GM21390 (cell line): ENCODE data around the gene ZKSCAN7.
"Not testable (repeated sequence)": the region's sequence is repeated elsewhere in the genome, so short reads cannot be mapped to it uniquely, and the experiment has no call there.

ENCODE experiments used
- ATAC-seq: cut with Tn5 transposase; IDR thresholded peaks from one replicate; pipeline ENCODE4 v1.9.1; 2021; ENCODE audit not compliant: unreplicated experiment

The ZKSCAN7 gene

DNA sequence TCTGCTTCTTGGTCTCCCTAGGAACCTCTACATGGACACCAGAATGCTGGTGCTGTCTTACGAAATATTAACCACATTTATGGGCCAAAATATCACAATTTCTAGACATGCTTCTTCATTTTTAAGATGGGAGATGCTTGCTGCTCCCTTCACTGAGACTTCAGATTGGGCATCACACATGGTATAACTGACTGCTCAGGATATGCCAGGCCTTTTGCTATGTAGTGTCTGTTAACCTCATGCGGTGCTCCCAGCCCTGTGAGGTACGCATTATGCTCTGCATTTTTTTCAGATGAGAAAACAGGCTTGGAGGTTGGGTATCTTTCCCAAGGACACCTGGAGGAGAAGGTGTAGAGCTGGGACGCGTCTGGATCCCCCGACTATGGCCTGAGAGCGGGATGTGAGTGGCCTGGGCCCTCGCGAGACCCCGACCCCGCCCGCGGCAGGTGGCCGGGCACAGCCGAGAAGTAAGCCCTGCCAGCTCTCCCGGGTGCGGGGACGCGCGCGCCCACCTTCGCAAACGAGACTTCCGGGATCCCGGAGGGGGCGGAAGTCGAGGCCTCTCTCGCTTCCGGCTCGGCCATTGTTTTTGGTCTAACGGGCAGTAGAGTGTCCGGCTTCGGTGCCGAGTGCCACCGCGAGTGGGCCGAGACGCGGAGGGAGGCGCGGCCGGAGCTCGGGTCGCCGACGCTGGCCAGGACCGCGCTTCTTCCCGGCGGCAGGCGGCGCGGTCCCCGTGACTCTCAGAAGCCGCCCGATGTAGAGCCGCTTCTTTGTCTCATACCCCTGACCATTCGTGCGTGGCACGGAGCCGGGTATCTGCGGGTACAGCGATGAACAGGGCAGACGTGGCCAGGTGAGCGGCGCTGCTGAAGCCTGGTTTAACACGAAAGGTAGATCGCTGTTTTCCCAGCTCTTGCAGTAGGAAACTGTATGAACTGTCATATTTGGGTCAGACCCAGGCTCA, at the start of gene ZKSCAN7:
Gene ZKSCAN7, plus strand, starts transcription at position 568 of the 967 bp plus-strand sequence. CDS start 1,855 bp downstream, outside the sequence.
- ATAC-seq: peak; percentile 66

DNA sequence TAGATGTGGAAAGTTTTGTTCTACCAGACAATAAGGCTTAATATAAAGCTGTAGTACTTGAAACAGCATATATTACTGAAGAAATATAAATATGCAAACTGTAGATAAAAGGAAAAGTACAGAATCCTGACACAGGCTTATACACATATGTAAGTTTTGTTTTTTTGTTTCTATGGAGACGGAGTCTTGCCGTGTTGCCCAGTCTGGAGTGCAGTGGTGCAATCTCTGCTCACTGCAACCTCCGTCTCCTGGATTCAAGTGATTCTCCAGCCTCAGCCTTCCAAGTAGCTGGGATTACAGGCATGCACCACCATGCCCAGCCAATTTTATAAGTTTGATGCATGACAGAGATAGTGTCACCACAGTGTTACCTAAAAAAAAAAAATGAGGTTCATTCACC, 48.4 kb upstream of the ZKSCAN7 start:
- ATAC-seq: no peak

DNA sequence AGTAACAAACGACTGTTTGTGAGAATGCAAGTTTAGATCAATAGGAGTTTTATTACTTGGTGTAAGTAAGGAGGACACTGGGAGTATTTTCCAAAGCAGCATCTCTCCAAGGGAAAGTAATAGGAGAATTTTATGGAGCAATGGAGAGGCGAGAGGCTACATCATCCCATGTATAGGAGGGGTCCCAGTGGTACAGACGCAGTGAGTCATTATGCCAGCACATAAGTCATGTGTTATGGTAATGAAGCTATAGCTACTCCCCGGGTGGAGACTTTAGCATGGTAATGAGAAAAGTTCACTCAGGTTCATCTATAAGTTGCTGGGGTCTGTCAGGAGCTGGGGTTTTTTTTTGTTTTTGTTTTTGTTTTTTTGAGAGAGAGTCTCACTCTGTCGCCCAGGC, 48.0 kb upstream of the ZKSCAN7 start:
- ATAC-seq: no peak

DNA sequence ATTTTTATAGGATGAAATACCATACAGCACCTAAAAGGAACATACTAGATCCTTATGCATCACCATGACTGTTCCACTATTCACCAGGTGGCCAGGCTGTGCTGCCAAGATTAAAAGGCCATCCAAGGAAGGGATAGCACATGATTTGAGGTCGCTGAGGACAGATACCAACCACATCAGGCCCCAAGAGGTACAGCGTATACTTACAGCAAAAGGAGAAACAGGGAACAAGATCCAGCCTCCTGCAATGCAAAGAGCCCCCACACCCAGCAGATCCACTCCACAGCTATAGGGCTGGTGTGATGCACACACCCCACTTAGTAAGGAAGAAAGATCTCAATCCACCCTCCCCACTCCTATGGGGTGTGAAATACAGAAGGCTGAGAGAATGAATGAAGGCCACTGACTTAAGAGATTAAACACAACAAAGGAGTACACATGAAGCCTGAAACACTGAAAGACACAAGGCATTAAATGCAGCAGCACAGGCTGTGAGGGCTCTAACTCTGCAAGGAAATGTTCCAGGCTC, 45.5 kb upstream of the ZKSCAN7 start:
- ATAC-seq: peak; percentile 11

DNA sequence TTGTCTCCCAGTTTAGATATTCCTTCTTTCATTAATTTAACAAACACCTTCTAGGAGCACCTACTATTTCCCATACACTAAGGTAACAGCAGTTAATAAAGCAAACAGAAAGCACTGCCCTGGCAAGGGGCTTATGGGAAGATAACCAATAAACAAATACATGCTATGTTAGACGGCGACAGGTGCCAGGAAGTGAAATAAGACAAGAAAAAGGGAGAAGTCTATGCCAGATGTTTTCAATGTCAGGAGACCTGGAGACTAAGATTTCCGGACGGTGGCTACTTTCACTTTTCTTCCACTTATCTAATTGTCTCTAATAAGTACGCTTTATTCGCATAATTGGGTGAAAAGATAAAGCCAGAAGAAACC, 45.0 kb upstream of the ZKSCAN7 start:
- peak; percentile 62 for ATAC-seq

DNA sequence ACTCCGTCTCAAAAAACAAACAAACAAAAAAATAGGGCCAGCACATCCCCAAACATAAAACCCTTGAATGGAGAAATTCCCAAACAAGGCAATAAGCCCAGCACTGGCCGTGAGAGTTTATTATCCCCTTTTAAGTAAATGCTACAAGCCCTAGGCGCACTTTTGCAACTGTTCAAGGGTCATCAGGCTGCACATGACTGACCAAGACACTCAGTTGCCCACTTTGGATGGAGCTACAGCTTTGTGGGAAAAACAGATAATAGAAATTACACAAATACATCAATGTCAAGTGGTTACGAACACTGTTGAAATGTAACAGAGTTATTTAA, 43.8 kb upstream of the ZKSCAN7 start:
- ATAC-seq: no peak

DNA sequence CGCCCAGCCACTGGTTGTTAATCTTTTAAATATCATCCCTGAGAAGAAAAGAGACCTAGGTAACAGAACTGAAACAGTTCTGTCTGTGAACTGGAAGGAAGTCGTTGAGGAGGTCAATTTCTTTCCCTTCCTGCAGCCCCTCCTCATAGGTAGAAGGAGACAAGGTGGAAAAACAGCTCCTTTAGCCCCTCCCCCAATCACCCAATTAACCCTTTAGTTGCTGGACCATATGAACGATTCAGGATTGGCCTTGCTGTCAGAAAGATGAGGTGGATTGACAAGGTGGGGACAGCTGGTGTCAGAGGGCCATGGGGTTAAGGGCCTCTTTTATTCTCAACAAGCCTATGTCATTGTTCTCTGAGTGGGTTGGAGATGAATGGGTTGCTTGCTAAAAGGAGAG, 41.5 kb upstream of the ZKSCAN7 start:
- no peak for ATAC-seq

DNA sequence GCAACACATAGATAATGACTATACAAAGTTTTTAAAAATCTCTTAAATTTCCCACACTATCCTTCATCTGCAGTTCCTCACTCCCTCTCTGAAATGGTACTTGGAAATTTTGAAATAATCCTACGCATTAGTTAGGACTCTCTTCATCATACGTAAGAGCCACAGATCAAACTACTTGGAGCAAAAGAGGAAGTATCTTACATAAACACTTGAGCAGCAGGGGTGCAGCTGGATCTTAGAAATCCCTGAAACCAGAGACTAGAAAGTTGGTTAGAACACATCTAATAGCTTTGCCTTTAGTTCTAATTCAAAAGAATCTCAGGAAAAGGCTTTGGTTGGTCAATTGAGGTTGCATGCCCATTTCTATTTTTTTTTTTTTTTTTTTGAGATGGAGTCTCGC, 38.8 kb upstream of the ZKSCAN7 start:
- ATAC-seq: no peak

DNA sequence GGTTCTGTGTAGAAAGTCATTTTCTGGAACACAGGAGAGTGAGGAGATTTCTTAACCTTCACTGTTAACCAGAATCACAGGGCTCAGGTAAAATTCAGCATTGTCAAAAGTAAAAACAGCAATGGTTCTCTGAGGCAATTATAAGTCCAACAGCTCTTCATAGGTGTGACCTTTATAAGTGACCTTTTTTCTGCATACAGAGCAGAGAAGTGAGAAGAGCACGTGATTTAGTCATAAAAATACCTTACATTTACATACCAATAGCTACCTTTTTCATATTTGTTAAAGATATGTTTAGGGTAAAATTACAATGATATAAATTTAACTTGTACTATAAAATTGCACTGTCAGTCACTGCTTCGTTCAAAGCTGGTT, 36.2 kb upstream of the ZKSCAN7 start:
- no peak for ATAC-seq

DNA sequence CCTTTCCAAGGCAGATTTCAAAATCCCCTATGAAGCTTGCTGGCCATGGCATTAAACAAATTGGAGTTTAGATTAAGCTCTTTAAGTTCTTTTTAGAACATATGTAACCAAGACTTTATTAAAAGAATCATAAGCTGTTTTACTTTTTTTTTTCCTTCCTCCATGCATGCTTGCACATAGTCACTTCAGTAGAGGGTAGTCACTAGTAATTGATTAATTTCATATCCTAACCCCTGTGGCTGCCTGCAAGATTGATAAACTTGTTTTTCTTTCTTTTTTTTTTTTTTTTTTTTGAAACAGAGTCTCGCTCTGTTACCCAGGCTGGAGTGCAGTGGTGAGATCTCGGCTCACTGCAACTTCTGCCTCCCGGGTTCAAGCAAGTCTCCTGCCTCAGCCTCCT, 33.3 kb upstream of the ZKSCAN7 start:
- no peak for ATAC-seq

DNA sequence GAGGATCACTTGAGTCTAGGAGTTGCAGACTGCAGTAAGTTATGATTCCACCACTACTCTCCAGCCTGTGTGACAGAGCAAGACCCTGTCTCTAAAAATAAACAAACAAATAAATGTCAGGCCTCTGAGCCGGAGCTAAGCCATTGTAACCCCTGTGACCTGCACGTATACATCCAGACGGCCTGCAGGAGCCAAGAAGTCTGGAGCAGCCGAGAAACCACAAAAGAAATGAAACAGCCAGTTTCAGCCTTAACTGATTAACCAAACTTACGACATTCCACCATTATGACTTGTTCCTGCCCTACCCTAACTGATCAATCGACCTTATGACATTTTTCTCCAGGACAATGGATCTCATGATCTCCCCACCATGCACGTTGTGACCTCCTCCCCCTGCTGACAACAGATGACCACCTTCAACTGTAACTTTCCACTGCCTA, 32.5 kb upstream of the ZKSCAN7 start:
- no peak for ATAC-seq

DNA sequence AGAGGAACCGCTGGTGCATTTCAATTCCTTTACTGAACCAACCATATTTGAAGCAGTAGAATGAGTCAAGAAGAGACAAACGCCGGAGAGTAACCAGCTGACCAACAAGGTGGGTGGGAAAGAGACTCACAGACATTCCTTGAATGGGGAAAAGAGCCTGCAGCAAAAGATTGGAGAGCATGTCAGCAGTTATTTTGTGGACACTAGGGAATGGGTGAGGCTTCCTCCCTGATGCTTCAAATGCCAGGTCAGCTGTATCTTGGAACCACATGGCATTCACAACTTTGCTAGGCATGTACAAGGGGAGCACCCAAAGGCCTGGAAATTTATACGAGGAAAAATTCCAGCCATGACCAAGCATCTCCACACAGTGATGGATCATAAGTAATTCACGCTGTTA, 29.9 kb upstream of the ZKSCAN7 start:
- ATAC-seq: no peak

DNA sequence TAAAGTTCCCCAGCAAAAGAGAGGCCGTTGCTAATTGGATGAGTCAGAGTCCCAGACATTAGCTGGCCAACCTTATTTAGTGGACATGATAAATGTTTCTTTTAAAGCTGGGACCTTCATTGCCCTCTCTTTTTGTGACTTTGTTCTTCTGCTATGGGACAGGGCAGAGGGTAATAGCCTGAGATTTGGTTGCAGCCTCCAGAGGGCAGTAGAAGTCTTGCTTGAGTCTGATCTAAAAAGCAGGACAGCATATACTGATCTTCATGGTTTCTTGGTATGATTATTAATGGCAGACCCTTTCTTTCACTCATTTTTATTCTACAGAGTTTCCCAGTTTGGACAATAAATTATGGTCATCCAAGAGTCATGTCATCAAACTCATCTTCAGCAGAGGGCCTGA, 25.1 kb upstream of the ZKSCAN7 start:
- no peak for ATAC-seq

DNA sequence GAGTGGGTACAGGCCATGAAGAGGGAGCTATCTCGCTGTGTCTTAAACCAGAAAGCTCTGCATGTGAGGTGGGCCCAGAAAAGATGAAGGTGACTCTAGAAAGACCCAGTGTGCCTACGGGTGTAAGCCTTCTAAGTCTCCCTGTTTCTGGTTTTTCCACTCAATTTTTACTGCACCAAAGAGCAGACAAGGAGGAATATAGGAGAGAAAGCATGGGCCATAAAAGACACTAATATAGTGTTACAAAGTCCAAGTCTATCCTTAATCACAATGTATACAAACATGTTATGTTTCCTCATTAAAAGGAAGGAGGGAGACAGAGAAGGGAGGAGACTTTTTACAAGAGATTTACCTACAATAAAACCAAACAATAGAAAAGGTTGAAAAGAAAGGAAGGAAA, 24.1 kb upstream of the ZKSCAN7 start:
- ATAC-seq: no peak

DNA sequence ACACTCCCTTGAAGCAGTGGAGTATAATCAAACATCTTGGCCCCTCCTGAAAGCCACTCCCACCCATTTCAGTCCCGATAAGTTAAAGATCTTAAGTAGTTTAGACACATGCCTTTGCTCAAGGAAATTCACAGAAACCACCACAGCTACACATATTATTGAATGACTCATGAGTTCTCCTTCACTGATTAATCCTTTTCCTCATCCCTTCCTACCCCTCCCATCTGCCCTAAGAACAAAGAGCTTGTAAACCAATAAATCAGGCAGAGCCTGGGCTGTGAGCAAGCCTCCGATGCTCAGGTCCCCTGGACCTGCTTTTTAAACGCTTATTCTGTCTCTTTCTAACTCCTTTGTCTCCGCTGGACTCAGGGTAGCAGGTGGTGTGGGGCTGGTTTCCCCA, 20.3 kb upstream of the ZKSCAN7 start:
- ATAC-seq: not testable (repeated sequence)

DNA sequence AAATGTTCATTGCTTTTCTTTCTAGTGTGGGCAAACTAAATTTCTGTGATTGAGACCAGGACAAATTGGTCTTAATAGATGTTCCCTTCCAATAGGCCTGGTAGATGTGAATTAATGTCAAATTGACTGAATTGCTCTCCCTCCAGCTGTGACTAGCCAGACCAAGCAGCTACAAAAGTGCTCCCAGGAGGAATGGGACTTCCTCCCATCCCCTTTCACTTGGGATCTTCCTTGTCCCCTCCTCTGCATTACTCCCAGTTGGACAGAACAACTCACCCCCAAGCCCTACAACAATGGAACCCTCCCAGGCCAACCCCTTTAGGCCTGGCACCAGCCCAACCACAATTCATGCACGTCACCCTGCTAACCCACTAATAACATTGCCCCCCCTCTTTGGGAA, 19.6 kb upstream of the ZKSCAN7 start:
- no peak for ATAC-seq

DNA sequence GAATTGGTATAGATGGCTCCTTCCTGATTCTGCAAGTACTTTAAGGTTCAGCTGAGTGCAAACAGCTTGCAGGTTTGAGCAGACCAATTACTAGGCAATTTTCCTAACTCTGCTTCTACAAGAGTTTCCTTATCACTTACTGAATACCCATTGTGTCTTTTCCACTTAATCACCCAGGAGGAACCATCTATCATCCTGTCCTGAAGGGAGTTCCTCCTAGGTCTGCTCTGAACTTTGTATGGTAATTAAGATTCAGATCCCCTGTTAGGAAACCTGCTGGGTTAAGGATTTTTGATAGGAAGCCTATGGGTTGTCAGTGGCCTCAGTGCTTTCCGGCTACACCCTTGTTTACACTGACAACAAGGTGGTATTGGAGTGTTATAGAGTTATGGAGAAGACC, 10.2 kb upstream of the ZKSCAN7 start:
- not testable (repeated sequence) for ATAC-seq

DNA sequence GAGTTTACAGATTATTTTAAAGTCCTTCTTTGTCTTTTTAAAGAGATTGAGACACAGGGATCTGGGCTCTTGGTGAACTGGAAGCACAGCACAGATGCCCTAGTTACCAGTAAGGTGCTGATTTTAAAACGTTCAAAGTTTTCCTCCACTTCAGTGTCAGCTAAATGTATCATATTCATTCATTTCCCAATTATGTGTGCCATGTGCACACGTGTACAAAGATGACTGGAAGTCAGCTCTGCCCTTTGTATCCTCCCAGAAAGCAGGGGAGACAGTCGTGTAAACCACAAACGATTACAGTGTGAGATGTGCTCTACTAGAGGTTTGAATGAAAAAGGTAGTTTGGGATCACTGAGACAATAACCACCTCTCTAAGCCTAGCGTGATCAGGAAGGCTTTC, 730 bp downstream of the ZKSCAN7 start:
- no peak for ATAC-seq

DNA sequence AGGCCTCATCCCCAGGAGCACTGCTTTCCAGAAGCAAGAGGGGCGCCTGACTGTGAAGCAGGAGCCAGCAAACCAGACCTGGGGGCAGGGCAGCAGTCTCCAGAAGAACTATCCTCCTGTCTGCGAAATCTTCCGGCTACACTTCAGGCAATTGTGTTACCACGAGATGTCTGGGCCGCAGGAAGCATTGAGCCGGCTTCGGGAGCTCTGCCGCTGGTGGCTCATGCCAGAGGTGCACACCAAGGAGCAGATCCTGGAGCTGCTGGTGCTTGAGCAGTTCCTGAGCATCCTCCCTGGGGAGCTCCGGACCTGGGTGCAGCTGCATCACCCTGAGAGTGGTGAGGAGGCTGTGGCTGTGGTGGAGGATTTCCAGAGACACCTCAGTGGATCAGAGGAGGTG, 2.1 kb downstream of the ZKSCAN7 start:
- ATAC-seq: no peak

DNA sequence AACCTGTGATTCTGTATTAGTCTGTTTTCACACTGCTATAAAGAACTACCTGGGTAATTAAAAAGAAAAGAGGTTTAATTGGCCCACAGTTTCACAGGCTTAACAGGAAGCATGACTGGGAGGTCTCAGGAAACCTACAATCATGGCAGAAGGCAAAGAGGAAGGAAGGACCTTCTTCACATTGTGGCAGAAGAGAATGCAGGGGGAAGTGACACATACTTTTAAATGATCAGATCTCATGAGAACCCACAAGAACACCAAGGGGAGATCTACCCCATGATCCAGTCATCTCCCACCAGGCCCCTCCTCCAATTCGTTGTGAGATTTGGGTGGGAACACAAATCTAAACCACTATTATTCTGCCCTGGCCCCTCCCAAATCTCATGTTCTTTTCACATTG, 6.1 kb downstream of the ZKSCAN7 start:
- no peak for ATAC-seq

DNA sequence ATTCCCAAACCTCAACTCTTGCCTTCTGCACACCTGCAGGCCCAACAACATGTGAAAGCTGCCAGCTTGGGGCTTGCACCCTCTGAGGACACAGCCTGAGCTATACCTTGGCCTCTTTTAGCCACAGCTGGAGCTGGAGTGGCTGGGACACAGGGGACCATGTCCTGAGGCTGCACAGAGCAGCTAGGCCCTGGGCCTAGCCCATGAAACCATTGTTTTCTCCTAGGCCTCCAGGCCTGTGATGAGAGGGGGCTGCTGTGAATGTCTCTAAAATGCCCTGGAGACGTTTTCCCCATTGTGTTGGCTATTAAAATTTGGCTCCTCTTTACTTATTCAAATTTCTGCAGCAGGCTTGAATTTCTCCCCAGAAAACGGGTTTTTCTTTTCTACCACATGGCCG, 7.2 kb downstream of the ZKSCAN7 start:
- ATAC-seq: no peak

DNA sequence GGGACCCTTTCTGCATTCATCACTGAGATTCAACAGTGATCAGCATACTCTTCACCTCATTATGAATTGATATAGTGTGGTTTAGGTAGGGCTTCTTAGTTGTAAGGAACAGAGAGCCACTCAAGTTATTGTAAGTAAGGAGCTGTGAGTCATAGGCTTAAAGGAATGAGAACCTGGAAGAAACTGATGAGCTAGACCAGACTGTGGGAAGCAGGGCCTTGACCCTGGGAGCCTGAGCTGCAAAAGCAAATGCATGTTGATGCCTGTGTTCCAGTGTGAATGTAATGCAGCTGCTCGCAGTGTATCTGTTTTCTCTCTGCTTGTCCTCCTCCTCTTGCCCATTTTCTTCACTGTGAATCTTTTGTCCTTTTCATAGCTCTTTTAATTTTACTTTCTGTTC, 13.6 kb downstream of the ZKSCAN7 start:
- ATAC-seq: no peak

DNA sequence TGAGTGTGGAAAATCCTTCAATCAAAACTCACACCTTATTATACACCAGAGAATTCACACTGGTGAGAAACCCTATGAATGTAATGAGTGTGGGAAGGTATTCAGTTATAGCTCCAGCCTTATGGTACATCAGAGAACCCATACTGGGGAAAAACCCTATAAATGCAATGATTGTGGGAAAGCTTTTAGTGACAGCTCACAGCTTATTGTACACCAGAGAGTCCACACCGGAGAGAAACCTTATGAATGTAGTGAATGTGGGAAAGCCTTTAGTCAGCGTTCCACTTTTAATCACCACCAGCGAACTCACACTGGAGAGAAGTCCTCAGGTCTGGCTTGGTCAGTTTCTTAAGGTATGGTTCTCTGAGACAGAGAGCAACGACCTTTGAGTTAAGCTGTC, 16.0 kb downstream of the ZKSCAN7 start:
- ATAC-seq: no peak
